D721Med (cell line): ENCODE results near the gene CUL7.

Experiments
- DNase-seq: peaks from one replicate; pipeline ENCODE4 v3.0.0; 2011; ENCODE audit warnings: low spot score; ENCODE audit not compliant: insufficient read length
- FAIRE-seq: peaks from 2 replicates; lab custom pipeline; 2011; peaks lifted over from hg19 to GRCh38; lab: Jason Lieb, UNC
- TF ChIP-seq, protein P1 (sequence below): IDR thresholded peaks from 2 replicates; pipeline ENCODE4 v1.5.1; 2012; ENCODE audit warnings: mild to moderate bottlenecking, control low read depth; ENCODE audit not compliant: insufficient read depth; ENCODE audit errors: missing control alignments

The CUL7 gene

DNA sequence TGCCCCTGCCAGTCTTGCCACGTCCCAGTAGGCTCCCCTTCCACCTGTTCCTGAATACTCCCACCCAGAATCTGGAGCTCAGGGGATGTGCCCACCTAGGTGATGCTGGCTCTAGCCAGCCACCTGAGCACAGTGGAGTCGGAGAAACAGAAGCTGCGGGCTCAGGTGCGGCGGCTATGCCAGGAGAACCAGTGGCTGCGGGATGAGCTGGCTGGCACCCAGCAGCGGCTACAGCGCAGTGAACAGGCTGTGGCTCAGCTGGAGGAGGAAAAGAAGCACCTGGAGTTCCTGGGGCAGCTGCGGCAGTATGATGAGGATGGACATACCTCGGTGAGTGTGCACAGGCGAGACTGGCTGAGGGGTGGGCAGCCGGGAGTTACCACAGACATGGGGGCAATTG, 9.2 kb upstream of the CUL7 start:
- TF ChIP-seq, protein P1, sequence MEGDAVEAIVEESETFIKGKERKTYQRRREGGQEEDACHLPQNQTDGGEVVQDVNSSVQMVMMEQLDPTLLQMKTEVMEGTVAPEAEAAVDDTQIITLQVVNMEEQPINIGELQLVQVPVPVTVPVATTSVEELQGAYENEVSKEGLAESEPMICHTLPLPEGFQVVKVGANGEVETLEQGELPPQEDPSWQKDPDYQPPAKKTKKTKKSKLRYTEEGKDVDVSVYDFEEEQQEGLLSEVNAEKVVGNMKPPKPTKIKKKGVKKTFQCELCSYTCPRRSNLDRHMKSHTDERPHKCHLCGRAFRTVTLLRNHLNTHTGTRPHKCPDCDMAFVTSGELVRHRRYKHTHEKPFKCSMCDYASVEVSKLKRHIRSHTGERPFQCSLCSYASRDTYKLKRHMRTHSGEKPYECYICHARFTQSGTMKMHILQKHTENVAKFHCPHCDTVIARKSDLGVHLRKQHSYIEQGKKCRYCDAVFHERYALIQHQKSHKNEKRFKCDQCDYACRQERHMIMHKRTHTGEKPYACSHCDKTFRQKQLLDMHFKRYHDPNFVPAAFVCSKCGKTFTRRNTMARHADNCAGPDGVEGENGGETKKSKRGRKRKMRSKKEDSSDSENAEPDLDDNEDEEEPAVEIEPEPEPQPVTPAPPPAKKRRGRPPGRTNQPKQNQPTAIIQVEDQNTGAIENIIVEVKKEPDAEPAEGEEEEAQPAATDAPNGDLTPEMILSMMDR: no peak
- DNase-seq: no peak
- FAIRE-seq: no peak

DNA sequence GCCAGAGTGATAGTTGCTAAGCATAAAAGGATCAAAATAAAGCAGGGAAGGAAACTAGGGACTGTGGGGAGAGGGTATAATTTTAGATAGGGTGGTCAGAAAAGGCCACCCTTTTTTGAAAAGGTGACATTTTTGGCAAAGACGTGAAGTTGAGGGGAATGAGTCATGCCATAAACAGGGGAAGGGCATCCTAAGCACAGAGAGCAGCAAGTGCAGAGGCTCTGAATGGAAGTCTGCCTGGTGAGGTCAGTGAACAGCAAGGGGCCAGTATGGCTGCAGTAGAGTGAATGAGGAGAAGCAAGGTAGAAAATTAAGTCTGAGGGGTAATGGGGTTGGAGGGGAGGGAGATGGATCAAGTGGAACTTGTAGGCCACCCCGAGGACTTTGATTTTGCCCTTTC, 8.2 kb upstream of the CUL7 start:
- no peak for DNase-seq
- FAIRE-seq: no peak
- TF ChIP-seq, protein P1: no peak

DNA sequence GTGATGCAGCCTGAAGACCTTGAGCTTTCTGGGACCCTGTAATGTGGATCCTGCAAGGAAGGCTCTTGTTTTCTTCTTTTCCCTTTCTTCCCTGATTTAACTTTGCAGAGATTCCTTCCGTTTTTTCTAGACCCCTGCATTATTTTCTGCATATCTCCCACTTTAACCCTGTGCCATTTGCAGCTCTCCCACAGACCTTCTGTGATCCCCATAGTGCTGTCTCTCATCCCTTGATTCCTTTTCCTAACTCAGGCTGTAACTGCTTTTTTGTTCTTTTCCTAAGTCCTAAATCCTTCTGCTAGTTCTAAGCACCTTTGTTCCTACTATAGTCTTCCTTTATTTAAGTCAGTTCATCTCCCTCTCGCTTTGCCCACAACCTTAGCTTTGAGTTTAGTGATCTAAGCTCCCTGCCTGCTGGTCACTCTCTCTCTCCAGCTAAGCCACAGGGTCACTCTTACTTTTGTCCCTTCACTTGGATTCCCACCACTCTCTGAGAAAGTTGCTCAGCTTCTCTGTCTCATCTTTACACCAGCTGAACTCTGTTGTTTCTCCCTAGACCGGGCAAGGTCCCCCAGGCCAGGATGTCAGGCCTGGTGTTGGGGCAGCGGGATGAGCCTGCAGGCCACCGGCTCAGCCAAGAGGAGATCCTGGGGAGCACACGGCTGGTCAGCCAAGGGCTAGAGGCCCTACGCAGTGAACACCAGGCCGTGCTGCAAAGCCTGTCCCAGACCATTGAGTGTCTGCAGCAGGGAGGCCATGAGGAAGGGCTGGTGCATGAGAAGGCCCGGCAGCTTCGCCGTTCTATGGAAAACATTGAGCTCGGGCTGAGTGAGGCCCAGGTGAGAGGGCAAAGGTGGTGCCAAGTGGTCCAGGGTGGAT, 7.3 kb upstream of the CUL7 start:
- TF ChIP-seq, protein P1: no peak
- no peak for FAIRE-seq
- DNase-seq: no peak

DNA sequence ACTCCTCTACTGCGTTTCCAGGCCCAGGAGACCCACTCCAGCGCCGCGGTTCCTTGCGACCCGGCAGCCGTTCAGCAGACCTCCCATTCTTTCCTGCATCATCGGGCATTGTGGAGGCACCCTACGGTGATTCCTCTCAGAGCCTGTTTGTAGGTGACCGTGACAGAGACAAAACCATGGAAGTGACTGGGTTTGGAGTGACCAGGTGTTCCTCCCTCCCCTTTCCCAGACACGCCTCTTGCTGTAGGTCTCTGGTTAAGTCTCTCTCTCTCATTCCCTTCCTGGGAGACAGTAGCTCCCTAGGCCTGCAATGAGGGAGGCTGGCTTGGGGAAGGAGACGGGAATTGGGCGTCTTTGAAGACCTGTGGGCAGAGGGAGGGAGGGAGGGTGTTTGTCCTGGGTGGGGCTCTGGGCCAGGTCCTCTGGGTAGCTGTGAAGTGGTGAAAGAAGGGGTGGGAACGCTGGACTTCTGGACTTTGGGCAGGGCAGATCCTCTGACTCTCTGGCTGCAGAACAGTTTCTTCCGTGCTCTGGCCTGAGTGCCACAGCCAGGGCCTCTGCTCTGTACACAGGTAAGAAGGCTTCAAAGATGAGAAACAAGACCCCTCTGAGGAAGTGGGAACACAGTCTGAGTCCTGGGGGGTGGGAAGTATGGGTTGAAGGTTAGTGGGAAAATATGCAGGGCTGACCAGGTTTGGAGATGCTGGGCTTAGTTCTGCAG, 6.5 kb upstream of the CUL7 start:
- FAIRE-seq: no peak
- TF ChIP-seq, protein P1: no peak
- DNase-seq: no peak

DNA sequence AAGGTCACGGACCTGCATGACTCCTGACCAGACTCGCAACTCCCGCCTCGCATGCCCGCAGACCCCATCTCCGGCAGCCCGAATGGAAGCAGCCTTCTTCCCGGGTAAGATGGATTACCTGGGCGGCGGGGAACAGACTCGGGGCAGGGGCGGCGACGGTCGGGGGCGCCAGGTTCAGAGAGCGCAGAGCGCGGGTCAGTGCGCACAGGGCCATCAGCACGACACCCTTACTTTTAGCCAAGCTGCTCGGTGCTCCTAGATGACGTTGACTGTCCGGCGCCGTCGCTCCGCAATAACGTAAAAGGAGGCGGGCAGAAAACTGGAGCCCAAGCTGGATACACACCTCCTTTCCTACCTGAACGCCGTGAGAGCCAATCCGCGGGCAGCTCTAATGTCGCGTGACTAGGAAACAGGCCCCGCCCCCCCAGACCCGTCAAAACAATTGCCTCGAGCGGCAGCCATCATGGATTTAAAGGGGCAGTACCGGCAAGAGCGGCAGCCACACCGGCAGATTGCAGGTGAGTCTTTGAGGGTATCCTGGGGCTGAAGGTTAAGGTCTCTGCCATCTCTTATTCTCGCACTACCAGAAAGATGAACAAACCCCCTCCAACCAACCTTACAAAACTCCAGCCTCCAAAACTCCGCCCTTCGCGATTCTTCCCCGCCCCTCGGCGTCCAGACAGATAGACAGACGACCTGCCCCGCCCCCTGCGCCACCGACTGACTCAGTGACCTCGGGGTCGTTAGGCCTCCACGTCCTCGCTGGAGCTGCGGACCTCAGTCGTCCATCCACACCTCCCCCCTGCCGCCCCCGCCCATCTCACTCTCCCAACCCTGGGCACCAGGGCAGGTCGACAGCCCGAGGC, 5.8 kb upstream of the CUL7 start, which contains the start of the genes KLC4 and MRPL2:
KLC4 (plus strand) TSS at position 464 of the 866 bp plus-strand sequence. CDS start 1,705 bp downstream, outside the sequence.
MRPL2 (minus strand) TSS at position 267 of the 866 bp plus-strand sequence; CDS start at position 214, 53 bp downstream.
- TF ChIP-seq, protein P1: no peak
- peak; percentile 99 for DNase-seq
- no peak for FAIRE-seq

DNA sequence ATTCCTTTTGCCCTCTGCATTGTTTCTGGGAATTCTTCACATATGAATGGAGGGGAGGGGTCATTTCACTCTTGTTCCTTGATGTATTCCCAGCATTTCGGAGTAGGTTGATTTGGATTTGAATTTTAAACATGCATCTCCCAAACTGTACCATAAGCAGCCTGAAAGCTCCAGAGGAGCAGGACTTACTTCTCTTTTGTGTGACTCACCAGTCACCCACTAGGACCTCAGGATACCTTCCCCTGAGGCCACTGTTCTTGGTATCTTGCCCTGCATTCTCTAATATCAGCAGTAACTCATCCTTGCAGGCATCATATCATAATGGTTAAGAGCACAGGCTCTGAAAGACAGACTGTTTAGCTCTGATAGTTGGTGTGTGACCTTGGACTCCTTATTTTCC, 4.9 kb upstream of the CUL7 start:
- TF ChIP-seq, protein P1: no peak
- FAIRE-seq (no peak), DNase-seq (no peak)
